ENCODE measurements around the gene TCAP.

TCAP gene

DNA sequence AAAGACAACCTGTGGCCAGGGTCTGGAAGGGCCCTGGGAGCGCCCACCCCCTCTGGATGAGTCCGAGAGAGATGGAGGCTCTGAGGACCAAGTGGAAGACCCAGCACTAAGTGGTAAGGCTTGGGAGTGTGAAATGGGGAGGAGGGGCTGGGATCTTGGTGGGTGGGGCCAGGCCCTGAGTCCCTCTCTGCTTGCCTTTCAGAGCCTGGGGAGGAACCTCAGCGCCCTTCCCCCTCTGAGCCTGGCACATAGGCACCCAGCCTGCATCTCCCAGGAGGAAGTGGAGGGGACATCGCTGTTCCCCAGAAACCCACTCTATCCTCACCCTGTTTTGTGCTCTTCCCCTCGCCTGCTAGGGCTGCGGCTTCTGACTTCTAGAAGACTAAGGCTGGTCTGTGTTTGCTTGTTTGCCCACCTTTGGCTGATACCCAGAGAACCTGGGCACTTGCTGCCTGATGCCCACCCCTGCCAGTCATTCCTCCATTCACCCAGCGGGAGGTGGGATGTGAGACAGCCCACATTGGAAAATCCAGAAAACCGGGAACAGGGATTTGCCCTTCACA, 29.5 kb upstream of the TCAP start:
- Histone ChIP-seq H3K9me3 (no peaks in the 10 kb centered on the region), H3K4me3 (no peak overlapping the region), H3K36me3 (replicated peaks) (no peaks in the 10 kb centered on the region), H3K4me1 (peaks cover 7% of the 10 kb centered on the region), H3K27me3 (ENCODE audit: low read depth) (no peaks in the 10 kb centered on the region)
- no peak for DNase-seq (ENCODE audit: low spot score in 2 of 2)
- in situ Hi-C loops (cut with MboI; ENCODE audit: low sequenced_read_pairs): no loop called here

DNA sequence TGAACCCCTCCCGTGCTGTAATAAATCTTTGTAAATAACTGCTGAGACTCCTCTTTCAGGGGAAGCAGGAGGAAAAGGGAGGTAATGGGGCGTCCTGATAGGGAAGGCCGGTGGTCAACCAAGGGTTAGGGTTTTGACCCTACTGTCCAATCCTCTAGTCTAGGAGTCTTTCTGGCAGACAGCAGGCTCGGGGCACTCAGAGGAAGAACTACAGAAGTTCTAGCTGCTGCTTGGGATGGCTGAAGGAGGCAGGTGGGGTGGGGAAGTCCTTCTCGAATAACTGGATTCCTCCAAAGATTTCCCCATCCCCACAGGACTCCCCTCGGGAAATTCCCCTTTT, 28.6 kb upstream of the TCAP start:
- no peak for DNase-seq (ENCODE audit: low spot score in 2 of 2)
- Histone ChIP-seq H3K36me3 (replicated peaks) (no peaks in the 10 kb centered on the region), H3K27me3 (ENCODE audit: low read depth) (no peaks in the 10 kb centered on the region), H3K9me3 (no peaks in the 10 kb centered on the region), H3K4me1 (peaks cover 7% of the 10 kb centered on the region), H3K4me3 (peak overlapping the region; percentile 89)
- in situ Hi-C loops (cut with MboI; ENCODE audit: low sequenced_read_pairs): no loop called here

DNA sequence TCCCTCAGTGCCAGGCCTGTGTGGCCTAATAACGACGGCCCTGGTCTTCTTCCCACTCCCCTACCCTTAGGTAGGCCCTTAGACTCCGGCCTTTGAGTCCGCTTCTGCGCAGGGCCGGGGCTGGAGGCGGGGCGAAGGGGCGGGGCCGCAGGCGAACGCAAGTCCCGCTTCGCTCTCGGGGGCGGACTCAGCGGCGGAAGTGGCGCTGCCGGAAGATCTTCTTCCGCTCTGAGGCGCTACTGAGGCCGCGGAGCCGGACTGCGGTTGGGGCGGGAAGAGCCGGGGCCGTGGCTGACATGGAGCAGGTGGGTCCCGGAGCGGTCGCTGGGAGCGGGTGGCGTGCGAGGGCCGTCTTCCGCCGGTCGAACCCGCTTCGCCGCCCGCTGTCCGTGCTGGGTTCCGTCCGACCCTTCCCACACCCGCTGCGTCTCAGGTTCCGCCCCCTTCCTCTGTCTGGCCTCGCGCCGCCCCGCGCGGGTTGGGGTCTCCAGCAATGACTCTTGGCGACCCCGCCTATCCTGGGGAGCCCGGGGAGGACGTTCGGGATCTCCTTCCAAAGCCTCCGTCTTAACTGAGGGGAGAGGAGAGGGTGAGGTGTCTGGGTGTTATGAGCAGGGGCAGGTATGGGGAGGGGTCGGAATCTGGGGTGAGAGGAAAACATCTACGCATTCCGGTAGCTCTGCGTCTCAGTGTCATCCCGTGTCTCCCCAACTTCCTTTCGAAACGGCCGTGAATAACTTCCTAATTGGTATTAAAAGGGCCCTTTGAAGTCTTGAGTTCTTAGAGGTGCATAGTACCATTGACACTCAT, 28.0 kb upstream of the TCAP start, which contains the start of gene STARD3:
Gene STARD3, plus strand, starts transcription at position 218 of the 810 bp plus-strand sequence. CDS start 16,388 bp downstream, outside the sequence.
- peak; percentile 80 to 95 for DNase-seq (ENCODE audit: low spot score in 2 of 2)
- Histone ChIP-seq H3K4me3 (peak within 1 kb of the TSS; percentile 89), H3K4me1 (peaks cover 7% of the 10 kb centered on the region), H3K27me3 (ENCODE audit: low read depth) (no peaks in the 10 kb centered on the region), H3K9me3 (no peaks in the 10 kb centered on the region), H3K36me3 (replicated peaks) (no peaks in the 10 kb centered on the region)
- in situ Hi-C loops (cut with MboI; ENCODE audit: low sequenced_read_pairs): no loop called here

DNA sequence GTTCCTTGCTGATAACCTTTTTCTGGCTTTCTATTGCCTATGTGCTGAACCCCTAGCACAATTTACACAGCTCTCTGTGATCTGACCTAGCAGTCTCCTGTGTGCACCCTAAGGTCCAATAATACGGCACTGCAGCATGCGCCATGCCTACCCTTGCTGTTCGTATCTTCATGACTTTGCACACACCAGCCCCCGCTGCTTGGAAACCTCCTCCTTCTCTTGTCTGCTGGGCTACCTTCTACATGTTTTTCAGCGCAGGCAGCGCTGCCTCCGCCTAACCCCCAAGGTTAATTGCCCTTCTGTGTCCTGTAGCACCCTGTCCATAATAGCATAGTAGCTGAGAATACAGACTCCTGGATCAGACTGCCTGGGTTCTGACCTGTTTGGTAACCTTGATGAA, 26.8 kb upstream of the TCAP start:
- Histone ChIP-seq H3K27me3 (ENCODE audit: low read depth) (no peaks in the 10 kb centered on the region), H3K4me3 (peak overlapping the region; percentile 89), H3K36me3 (replicated peaks) (no peaks in the 10 kb centered on the region), H3K9me3 (no peaks in the 10 kb centered on the region), H3K4me1 (peaks cover 7% of the 10 kb centered on the region)
- in situ Hi-C loops (cut with MboI; ENCODE audit: low sequenced_read_pairs): no loop called here
- no peak for DNase-seq (ENCODE audit: low spot score in 2 of 2)

DNA sequence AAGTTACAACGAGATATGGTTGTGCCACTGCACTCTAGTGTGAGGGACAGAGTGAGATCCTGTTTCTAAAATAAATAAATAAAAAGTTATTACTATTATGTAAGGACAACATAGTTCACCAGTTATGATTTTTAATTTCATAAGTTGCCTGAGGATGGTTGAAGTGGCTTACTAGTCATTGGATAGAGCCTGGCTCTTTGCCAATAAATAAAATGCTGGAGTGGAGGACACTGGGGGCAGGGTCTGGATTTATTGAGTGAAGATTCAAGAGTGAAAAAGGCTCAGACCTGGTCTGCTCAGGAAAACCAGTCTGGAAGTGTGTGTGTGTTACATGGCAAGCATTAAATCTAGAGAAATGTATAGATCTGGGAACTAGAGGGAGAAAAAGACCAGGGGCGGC, 26.1 kb upstream of the TCAP start:
- H3K36me3 ChIP-seq (replicated peaks): no peaks in the 10 kb centered on the region
- no peaks in the 10 kb centered on the region for H3K27me3 ChIP-seq (ENCODE audit: low read depth)
- no peak overlapping the region for H3K4me3 ChIP-seq
- no peaks in the 10 kb centered on the region for H3K9me3 ChIP-seq
- H3K4me1 ChIP-seq: peaks cover 7% of the 10 kb centered on the region
- in situ Hi-C loops (cut with MboI; ENCODE audit: low sequenced_read_pairs): no loop called here
- DNase-seq (ENCODE audit: low spot score in 2 of 2): no peak

DNA sequence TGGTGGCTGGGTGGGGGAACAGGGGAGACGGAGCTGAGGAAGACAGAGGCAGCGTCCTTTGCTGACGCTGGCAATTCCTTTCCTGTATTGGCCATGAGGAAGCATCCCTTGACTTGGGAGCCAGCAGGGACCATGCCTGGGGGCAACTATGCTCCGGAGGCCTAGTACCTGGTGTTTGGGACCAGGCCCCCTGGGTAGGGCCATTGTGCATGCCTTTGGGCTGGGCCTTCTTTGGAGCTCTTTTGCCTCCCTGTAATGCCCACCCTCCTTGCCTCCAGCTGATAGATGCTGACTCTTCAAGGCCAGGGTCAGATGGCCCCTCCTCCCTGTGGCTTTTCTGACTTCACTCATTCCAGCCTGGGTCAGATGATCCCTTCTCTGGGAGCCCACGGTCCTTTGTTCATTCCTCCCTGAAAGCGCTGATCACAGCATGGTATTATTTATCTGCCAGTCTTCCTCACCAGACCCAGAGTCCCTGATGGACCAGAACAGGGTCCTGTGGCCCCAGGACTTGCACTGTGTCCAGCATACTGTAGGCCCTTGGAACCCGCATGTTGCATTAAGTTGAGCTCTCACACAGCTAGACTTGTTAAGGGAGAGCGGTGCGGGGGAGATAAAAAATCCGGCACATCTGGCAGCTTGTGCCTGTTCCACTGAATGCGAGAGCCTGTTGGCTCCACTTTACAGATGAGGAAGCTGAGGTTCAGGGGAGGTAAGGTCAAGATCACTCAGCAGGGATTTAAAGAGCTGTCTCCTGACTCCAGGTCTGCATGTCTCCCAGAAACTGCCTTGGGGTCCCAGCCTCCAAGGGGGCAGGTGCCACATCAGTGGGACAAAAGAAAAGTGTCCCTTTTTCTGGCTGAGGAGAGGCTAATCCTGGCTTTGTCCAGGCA, 25.3 kb upstream of the TCAP start:
- Histone ChIP-seq H3K9me3 (no peaks in the 10 kb centered on the region), H3K27me3 (ENCODE audit: low read depth) (no peaks in the 10 kb centered on the region), H3K36me3 (replicated peaks) (no peaks in the 10 kb centered on the region), H3K4me1 (peaks cover 7% of the 10 kb centered on the region), H3K4me3 (no peak overlapping the region)
- DNase-seq (ENCODE audit: low spot score in 2 of 2): no peak
- in situ Hi-C loops (cut with MboI; ENCODE audit: low sequenced_read_pairs): no loop called here

DNA sequence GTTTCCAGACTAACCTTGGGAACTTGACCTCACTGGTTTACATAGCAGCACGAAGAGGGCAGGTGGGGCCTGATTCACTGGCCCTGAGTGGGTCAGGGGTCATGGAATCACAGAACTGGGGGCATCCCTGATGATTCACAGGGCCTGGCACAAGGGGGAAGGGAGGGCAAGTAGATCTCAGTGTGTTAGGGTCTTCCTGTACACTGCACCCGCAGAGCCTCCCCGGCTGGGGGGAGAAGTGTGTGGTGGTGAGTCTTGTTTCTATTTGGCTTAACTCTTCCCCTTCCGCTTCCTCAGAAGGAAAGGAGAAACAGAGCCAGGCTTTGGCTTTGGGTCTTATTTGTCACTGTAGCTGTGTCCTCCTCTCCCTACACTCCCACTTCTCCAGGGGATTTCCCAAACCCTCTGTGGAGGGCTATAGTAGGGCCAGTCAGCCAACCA, 24.5 kb upstream of the TCAP start:
- Histone ChIP-seq H3K4me1 (peaks cover 7% of the 10 kb centered on the region), H3K9me3 (no peaks in the 10 kb centered on the region), H3K36me3 (replicated peaks) (no peaks in the 10 kb centered on the region), H3K4me3 (no peak overlapping the region), H3K27me3 (ENCODE audit: low read depth) (no peaks in the 10 kb centered on the region)
- no peak for DNase-seq (ENCODE audit: low spot score in 2 of 2)
- in situ Hi-C loops (cut with MboI; ENCODE audit: low sequenced_read_pairs): no loop called here

DNA sequence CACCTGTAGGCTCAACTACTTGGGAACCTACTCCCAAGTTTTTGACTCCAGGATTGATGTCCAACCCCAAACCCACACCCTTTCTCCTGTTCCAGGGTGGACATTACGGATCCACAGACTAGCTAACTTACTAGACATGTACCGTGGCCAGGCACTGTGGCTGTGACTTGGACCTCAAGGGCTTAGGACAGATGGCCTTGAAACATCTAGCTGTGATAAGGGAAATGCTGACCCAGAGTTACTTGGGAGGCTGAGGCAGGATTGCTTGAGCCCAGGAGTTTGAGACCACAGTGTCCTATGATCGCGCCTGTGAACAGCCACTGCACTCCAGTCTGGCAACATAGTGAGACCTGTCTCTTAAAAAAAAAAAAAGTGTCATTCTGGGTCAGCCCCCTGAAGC, 24.1 kb upstream of the TCAP start:
- H3K27me3 ChIP-seq (ENCODE audit: low read depth): no peaks in the 10 kb centered on the region
- no peak for DNase-seq (ENCODE audit: low spot score in 2 of 2)
- in situ Hi-C loops (cut with MboI; ENCODE audit: low sequenced_read_pairs): no loop called here
- H3K4me3 ChIP-seq: no peak overlapping the region
- H3K36me3 ChIP-seq (replicated peaks): no peaks in the 10 kb centered on the region
- H3K4me1 ChIP-seq: peaks cover 7% of the 10 kb centered on the region
- no peaks in the 10 kb centered on the region for H3K9me3 ChIP-seq

DNA sequence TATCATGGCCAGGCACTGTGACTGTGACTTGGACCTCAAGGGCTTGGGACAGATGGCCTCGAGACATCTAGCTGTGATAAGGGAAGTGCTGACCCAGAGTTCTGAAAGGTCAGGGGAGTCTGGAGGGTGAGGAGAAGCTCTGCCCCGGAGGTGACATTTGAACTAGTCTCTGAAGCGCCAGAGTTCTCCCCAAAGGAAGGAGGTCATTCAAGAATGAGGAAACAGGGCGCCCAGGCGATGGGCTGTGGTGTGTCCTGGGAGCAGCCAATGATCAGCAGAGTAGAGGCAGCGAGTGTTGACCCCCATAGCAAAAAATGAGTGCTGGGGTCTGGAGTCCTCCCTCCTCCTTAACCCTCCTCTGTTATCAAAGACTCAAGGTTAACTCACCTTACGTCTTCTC, 23.3 kb upstream of the TCAP start:
- Histone ChIP-seq H3K4me3 (no peak overlapping the region), H3K9me3 (no peaks in the 10 kb centered on the region), H3K4me1 (peaks cover 7% of the 10 kb centered on the region), H3K27me3 (ENCODE audit: low read depth) (no peaks in the 10 kb centered on the region), H3K36me3 (replicated peaks) (no peaks in the 10 kb centered on the region)
- DNase-seq (ENCODE audit: low spot score in 2 of 2): no peak
- in situ Hi-C loops (cut with MboI; ENCODE audit: low sequenced_read_pairs): no loop called here

DNA sequence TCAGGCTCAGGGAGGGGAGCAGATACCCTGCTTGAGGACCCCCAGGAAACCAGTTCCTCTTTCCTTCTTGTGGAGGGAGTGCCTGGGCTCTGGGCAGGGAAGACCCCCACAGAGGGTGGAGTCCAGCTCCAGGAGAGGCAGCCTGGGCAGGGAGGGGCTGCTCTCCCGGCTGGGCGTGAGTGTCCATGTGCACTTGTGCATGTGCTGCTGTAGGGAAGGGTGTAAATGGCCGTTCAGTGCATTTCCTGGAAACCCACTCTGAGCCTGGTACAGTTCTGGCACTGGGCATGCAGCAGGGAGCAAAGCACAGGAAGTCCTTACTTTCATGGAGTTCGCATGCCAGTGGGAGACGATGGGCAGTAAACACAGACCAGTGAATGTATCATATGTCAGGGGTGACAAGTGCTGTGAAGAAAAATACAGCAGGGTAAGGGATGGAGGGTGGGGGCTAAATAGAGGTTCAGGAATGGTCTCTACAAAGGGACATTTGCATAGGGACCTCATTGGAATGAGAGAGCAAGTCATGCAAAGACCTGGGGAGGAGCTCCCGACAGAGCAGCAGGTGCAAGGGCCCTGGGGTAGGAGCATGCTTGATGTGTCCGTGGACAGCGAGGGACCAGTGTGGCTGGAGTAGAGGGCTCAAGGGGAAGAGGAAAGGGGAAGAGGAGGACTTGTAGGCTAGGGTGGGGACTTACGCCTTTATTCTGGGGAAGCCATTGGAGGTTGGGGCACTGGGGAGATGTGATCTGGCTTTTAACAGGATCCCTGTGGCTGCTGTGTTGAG, 22.7 kb upstream of the TCAP start:
- Histone ChIP-seq H3K9me3 (no peaks in the 10 kb centered on the region), H3K4me1 (peaks cover 7% of the 10 kb centered on the region), H3K27me3 (ENCODE audit: low read depth) (no peaks in the 10 kb centered on the region), H3K4me3 (no peak overlapping the region), H3K36me3 (replicated peaks) (no peaks in the 10 kb centered on the region)
- DNase-seq (ENCODE audit: low spot score in 2 of 2): no peak
- in situ Hi-C loops (cut with MboI; ENCODE audit: low sequenced_read_pairs): no loop called here

DNA sequence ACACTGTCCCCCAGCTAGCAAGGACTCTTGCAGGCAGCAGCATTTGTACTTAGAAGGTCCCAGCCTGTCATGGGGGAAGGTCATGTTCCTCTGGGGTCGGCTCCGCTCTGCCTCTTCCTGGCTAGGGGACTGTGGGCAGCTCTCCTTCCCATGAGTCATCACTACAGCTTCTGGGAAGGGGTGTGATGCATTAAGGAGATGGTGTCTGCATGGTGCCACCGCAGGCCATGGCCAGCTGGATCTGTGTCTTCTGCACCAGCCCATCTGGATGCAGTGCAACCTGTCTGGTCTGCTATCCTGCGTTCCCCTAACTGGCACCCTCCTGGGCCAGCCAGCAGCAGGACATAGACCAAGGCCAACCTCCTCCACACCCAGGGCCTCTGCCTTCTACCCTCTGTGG, 21.9 kb upstream of the TCAP start:
- in situ Hi-C loops (cut with MboI; ENCODE audit: low sequenced_read_pairs): no loop called here
- Histone ChIP-seq H3K27me3 (ENCODE audit: low read depth) (no peaks in the 10 kb centered on the region), H3K4me3 (no peak overlapping the region), H3K9me3 (no peaks in the 10 kb centered on the region), H3K36me3 (replicated peaks) (no peaks in the 10 kb centered on the region), H3K4me1 (peaks cover under 1% of the 10 kb centered on the region; the same call in 1 of the 2 replicates)
- no peak for DNase-seq (ENCODE audit: low spot score in 2 of 2)

DNA sequence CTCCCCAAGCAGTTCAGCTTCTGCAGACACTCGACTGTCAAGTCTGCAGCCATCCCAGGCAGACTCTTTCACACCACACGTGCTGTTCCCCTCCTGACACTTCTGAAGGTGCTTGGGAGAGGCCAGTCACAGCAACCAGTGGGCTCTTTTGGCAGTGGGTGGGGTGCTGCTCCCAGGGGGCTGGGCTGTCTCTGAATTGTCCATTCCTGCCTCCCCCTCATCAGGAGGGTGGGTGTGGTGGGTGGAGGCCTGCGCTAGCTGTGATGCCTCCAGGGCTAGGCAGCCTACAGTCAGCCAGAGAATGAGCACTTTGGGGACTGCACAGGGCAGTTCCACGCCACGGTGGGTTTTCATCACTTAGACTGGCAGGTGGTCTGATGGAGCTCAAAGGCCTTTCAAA, 17.9 kb upstream of the TCAP start:
- H3K4me3 ChIP-seq: no peak overlapping the region
- H3K4me1 ChIP-seq: peaks cover under 1% of the 10 kb centered on the region; the same call in 1 of the 2 replicates
- H3K27me3 ChIP-seq (ENCODE audit: low read depth): no peaks in the 10 kb centered on the region
- no peaks in the 10 kb centered on the region for H3K36me3 ChIP-seq (replicated peaks)
- DNase-seq (ENCODE audit: low spot score in 2 of 2): no peak
- no peaks in the 10 kb centered on the region for H3K9me3 ChIP-seq
- in situ Hi-C loops (cut with MboI; ENCODE audit: low sequenced_read_pairs): no loop called here

DNA sequence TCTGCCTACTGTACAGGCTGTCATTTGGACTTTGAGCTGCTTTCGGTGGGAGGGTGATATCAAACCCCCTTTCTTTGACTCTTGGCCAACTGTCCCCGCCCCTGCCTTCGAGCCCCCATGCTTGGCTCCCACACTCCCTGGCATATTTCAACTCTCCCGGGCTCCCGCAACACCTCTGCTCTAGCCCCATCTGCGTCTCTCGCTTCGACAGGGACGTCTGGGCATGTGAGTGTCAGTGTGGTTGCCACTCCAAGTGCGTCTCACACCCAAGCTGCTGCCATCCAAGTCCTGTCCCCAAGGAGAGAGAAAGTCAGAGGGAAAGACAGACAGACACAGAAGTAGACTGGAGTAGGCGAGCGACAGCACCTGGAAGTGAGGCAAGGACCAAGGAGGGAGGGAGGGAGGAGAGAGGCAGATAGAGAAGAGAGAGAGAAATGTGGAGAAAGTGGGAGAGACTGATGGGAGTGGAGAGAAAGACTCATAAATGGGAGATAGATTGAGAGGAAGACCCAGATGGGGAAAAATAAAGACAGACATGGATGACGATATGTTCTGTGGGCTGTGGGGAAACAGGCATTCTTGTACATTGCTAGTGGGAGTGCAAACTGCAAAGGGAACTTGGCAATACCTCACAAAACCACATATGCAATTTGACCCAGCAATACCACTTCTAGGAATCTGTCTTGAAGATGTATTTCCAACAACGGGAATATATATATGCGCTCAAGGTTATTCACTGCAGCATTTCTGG, 16.4 kb upstream of the TCAP start:
- in situ Hi-C loops (cut with MboI; ENCODE audit: low sequenced_read_pairs): no loop called here
- Histone ChIP-seq H3K36me3 (replicated peaks) (no peaks in the 10 kb centered on the region; the same call in 1 of the 2 replicates), H3K4me3 (no peak overlapping the region), H3K4me1 (peaks cover 16% of the 10 kb centered on the region; the same call in 1 of the 2 replicates), H3K9me3 (no peaks in the 10 kb centered on the region), H3K27me3 (ENCODE audit: low read depth) (no peaks in the 10 kb centered on the region)
- no peak for DNase-seq (ENCODE audit: low spot score in 2 of 2)
